ENCODE results near the gene PEX14.

PEX14 gene

GRCh38 chr1:10534519-10534918 lies 59.8 kb downstream of the PEX14 start:
- no peak for DNase-seq (ENCODE audit: extremely low read depth, low read depth)
- no peak overlapping the region for H3K4me3 ChIP-seq (replicated peaks; ENCODE audit: low read depth, low read length)
- TF ChIP-seq, protein P1, sequence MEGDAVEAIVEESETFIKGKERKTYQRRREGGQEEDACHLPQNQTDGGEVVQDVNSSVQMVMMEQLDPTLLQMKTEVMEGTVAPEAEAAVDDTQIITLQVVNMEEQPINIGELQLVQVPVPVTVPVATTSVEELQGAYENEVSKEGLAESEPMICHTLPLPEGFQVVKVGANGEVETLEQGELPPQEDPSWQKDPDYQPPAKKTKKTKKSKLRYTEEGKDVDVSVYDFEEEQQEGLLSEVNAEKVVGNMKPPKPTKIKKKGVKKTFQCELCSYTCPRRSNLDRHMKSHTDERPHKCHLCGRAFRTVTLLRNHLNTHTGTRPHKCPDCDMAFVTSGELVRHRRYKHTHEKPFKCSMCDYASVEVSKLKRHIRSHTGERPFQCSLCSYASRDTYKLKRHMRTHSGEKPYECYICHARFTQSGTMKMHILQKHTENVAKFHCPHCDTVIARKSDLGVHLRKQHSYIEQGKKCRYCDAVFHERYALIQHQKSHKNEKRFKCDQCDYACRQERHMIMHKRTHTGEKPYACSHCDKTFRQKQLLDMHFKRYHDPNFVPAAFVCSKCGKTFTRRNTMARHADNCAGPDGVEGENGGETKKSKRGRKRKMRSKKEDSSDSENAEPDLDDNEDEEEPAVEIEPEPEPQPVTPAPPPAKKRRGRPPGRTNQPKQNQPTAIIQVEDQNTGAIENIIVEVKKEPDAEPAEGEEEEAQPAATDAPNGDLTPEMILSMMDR (IDR thresholded peaks at IDR 0.05; ENCODE audit: low read depth, low read length, missing control alignments), result no peak

DNA sequence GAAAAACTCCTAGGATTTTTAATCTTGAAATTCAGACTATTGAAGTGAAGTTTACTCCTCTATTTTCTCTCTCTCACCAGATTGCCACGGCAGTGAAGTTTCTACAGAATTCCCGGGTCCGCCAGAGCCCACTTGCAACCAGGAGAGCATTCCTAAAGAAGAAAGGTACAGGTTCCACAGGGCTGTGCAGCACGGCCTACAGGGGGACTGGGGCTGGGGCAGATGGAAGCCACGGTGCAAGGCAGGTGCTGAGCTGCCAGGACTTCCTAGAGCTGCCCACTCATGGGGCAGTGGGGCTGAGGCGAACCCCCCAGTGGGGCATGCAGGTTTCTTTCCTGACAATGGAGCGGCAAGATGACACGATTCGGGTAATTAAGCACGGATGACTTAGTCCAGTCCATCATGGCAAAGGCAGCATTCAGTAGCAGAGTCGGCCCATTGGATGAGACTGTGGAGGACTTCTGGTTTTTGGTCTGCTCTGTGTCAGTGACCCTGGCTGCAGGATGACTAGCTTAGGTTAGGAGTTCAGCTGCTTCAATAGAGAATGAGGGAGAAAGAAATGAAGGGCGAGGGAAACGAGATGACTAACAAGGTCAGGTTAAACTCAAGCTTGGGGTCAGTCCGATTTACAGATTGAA lies 61.5 kb downstream of the PEX14 start:
- TF ChIP-seq, protein P1 (IDR thresholded peaks at IDR 0.05; ENCODE audit: low read depth, low read length, missing control alignments), result no peak
- DNase-seq (ENCODE audit: extremely low read depth, low read depth), result no peak
- H3K4me3 ChIP-seq (replicated peaks; ENCODE audit: low read depth, low read length), result no peak overlapping the region

DNA sequence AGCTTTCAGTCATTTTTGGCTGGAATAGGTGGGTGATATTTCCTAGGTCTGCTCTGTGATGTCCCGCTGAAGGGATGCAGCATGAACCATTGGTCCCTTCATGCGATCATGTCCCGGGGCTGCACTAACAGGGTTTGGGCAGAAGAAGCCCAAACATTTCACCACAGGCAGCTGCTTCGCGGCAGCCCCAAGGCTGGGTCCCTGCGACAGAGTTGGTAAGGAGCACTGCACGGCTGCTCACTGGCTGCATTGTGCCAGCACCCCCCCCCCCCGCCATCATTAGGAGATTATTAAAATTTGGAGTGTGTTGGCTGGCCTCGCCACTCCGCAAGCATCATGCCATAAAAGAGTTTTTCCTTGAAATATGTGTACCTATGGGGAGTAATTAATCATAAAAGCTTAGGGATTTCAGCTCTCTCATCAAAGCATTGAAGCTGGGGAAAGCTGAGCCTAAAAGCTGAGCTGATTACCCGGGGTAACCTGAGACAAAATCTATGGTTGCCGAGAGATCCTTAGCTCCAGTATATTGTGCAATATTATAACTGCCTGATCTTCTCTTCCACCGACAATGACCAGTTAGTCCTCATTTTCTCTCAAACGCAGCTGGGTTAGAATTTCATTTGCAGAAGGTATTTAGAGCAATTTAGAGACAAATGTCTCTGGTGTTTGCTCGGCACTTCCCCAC lies 62.5 kb downstream of the PEX14 start:
- DNase-seq (ENCODE audit: extremely low read depth, low read depth), result no peak
- TF ChIP-seq, protein P1 (IDR thresholded peaks at IDR 0.05; ENCODE audit: low read depth, low read length, missing control alignments), result no peak
- H3K4me3 ChIP-seq (replicated peaks; ENCODE audit: low read depth, low read length), result no peak overlapping the region

GRCh38 chr1:10538646-10539355 lies 64.1 kb downstream of the PEX14 start:
- DNase-seq (ENCODE audit: extremely low read depth, low read depth), result no peak
- no peak overlapping the region for H3K4me3 ChIP-seq (replicated peaks; ENCODE audit: low read depth, low read length)
- TF ChIP-seq, protein P1 (IDR thresholded peaks at IDR 0.05; ENCODE audit: low read depth, low read length, missing control alignments), result no peak

DNA sequence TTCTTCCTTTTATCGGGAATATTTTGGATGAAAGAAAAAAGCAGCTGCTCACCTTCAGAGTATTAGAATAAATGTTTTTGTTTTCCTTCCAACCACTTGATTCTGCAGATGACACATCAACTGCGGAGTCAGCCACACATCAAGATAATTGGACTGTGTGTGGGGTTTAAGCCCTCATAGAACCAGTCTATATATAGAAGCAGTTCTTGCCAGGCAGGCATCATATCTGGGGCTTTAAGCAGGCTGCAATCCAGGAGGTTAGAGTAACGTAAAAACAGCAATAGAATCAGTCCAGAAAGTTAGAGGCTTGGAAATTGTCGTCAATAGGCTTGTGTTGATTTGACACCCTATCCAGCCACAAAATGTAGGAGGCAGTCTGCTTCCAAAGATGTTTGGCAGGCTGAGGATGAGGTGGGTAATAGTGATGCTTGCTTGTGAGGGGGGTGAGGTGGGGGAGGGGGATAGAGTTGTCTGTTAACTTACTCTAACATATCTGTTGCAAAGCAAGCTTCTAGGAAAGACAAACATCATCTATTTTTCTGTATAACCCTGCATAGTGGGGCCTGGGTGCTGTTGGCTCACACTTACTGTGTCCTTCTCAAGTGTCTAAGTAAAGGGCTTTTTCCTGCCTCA lies 64.8 kb downstream of the PEX14 start:
- TF ChIP-seq, protein P1 (IDR thresholded peaks at IDR 0.05; ENCODE audit: low read depth, low read length, missing control alignments), result no peak
- DNase-seq (ENCODE audit: extremely low read depth, low read depth), result no peak
- no peak overlapping the region for H3K4me3 ChIP-seq (replicated peaks; ENCODE audit: low read depth, low read length)

- TF ChIP-seq, protein P1 (IDR thresholded peaks at IDR 0.05; ENCODE audit: low read depth, low read length, missing control alignments), result no peak
- H3K4me3 ChIP-seq (replicated peaks; ENCODE audit: low read depth, low read length), result no peak overlapping the region
- DNase-seq (ENCODE audit: extremely low read depth, low read depth), result no peak
Observed at GRCh38 chr1:10540277-10541005, 65.7 kb downstream of the PEX14 start.
